SK-N-MC (cell line): ENCODE measurements around the gene PARD3B.

Source experiments
- EZH2 ChIP-seq: fragments of 200-600 bp; sonication (generic); IDR thresholded peaks from one replicate; pipeline ENCODE4 v1.6.1; 2017; ENCODE audit warnings: antibody characterized with exemption
- FOXP2 ChIP-seq: optimal IDR thresholded peaks from 2 replicates; pipeline ENCODE3; 2011; ENCODE audit warnings: mild to moderate bottlenecking, moderate library complexity; ENCODE audit not compliant: insufficient read depth; ENCODE audit errors: extremely low read length, control extremely low read depth
- POLR2AphosphoS5 ChIP-seq: IDR thresholded peaks from 2 replicates; pipeline ENCODE4 v1.6.1; 2012; ENCODE audit warnings: mild to moderate bottlenecking, low read depth, low read length, borderline replicate concordance

- TF ChIP-seq EZH2 (no peak), POLR2AphosphoS5 (no peak), FOXP2 (no peak)
Observed at GRCh38 chr2:205188239-205189138, 643.2 kb downstream of the PARD3B start.
